Skeletal muscle tissue (tissue), 4 donors: ENCODE data around the gene SPARCL1. TPM values are rescaled to one million over a fixed set of nuclear protein-coding genes. Genes with fewer than 3 reads are reported as not detected.
"Not testable (repeated sequence)": the region's sequence is repeated elsewhere in the genome, so short reads cannot be mapped to it uniquely, and the experiment has no call there.

Source experiments
- H3K27ac ChIP-seq: one replicate; pipeline ENCODE4 v1.7.0; 2013; ENCODE audit warnings: mild to moderate bottlenecking, low read depth, low read length, inconsistent platforms
- H3K27me3 ChIP-seq, 3 donors: one replicate each; pipeline ENCODE4 v1.7.0; 2013; ENCODE audit warnings: low read length in 3 of 3; ENCODE audit not compliant: control insufficient read depth in 3 of 3, insufficient read depth in 3 of 3
- H3K36me3 ChIP-seq, 3 donors: one replicate each; pipeline ENCODE4 v1.7.0; 2013; ENCODE audit warnings: low read length in 3 of 3; ENCODE audit not compliant: control insufficient read depth in 3 of 3, insufficient read depth in 3 of 3
- H3K4me1 ChIP-seq, 3 donors: one replicate each; pipeline ENCODE4 v1.7.0; 2013; ENCODE audit warnings: low read length in 3 of 3, mild to moderate bottlenecking in 3 of 3; ENCODE audit not compliant: control insufficient read depth in 3 of 3, insufficient read depth in 3 of 3
- H3K4me3 ChIP-seq, 3 donors: one replicate each; pipeline ENCODE4 v1.7.0; 2013; ENCODE audit warnings: low read length in 3 of 3
- H3K9ac ChIP-seq, 3 donors: one replicate each; pipeline ENCODE4 v1.7.0; 2013; ENCODE audit warnings: low read length in 3 of 3, mild to moderate bottlenecking in 3 of 3, moderate library complexity in 2 of 3, low read depth in 1 of 3
- H3K9me3 ChIP-seq, 3 donors: one replicate each; pipeline ENCODE4 v1.7.0; 2013; ENCODE audit warnings: low read length in 3 of 3; ENCODE audit not compliant: control insufficient read depth in 3 of 3
- total RNA-seq: library from RNA; depleted of rRNA; stranded (reverse); fragments of >200 nt; gene quantifications from one replicate; pipeline ENCODE4 v1.2.3, GENCODE V29; 2014
- donor health status: Osteomylitis.

SPARCL1 gene
- total RNA-seq, 1 donor from 2014 or later = 116 TPM

DNA sequence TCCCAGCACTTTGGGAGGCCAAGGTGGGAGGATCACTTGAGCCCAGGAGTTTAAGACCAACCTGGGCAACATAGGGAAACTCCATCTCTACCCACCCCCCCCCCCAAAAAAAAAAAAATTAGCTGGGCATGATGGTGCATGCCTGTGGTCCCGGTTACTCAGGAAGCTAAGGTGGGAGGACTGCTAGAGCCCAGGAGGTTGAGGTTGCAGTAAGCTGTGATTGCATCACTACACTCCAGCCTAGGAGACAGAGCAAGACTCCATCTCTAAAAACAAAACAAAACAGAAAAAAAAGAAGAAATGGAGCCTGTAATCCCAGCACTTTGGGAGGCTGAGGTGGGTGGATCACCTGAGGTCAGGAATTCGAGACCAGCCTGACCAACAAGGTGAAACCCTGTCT is 37.3 kb downstream of the SPARCL1 start:
- not testable (repeated sequence) for H3K4me3 ChIP-seq, H3K9me3 ChIP-seq, H3K9ac ChIP-seq, H3K27me3 ChIP-seq, H3K27ac ChIP-seq
- Histone ChIP-seq H3K4me1 (peaks cover 0 to 12% (median 9%) of the 10 kb centered on the region in 3 donors), H3K36me3 (peaks cover 8 to 28% (median 16%) of the 10 kb centered on the region in 3 donors)

DNA sequence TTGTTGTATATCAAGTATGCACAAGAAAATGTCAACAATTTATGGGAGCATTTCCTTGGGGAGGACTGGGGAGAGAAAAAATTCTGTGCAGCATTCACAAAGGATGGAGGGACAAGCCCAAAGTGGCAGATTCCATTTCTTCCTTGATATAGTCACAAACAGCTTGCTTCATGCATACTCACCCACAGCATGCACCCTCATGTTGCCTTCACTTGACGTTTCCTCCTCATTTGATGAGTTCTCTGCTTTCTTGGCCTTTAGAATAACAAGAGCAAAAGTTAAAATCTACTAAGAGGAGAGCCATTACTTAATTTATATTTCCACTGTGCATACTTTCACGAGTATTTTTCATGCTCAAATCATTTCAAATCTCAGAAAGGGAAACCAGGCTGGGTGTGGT is 37.7 kb downstream of the SPARCL1 start:
- H3K4me1 ChIP-seq = peaks cover 0 to 12% (median 9%) of the 10 kb centered on the region in 3 donors
- no peak overlapping the region for H3K9ac ChIP-seq
- no peaks in the 10 kb centered on the region for H3K27me3 ChIP-seq
- no peak overlapping the region for H3K4me3 ChIP-seq
- H3K27ac ChIP-seq = no peak overlapping the region
- peaks cover 0 to 3% (median 0%) of the 10 kb centered on the region in 3 donors for H3K9me3 ChIP-seq
- peaks cover 8 to 28% (median 16%) of the 10 kb centered on the region in 3 donors for H3K36me3 ChIP-seq

- Histone ChIP-seq H3K4me3 (no peak overlapping the region), H3K9me3 (peaks cover 0 to 3% (median 0%) of the 10 kb centered on the region in 3 donors), H3K27me3 (no peaks in the 10 kb centered on the region), H3K9ac (no peak overlapping the region), H3K4me1 (peaks cover 0 to 12% (median 9%) of the 10 kb centered on the region in 3 donors), H3K27ac (peak overlapping the region; percentile 68), H3K36me3 (peaks cover 8 to 28% (median 16%) of the 10 kb centered on the region in 3 donors)
Measured at GRCh38 chr4:87490664-87491369, 38.4 kb downstream of the SPARCL1 start.

DNA sequence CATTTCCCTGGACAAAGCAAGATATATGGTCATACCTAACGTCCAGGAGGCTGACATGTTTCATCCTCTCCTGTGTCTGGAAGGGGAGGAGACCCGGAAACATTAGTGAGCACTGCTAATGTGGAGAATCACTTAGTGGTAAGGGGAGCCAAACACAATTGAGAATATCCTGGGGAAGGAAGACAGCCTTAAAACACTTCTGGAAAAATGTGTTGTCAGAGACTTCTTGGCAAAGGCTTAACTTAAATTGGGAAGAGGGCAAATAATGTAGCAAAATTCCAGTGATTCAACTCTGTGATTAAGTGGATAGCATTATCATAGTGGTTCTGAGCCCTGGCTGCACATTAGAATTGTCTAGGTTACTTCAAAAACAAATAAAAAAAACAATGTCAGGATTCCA is 39.5 kb downstream of the SPARCL1 start:
- Histone ChIP-seq H3K27ac (peak overlapping the region; percentile 68), H3K36me3 (peaks cover 8 to 28% (median 16%) of the 10 kb centered on the region in 3 donors), H3K4me1 (peaks cover 0 to 12% (median 9%) of the 10 kb centered on the region in 3 donors)

DNA sequence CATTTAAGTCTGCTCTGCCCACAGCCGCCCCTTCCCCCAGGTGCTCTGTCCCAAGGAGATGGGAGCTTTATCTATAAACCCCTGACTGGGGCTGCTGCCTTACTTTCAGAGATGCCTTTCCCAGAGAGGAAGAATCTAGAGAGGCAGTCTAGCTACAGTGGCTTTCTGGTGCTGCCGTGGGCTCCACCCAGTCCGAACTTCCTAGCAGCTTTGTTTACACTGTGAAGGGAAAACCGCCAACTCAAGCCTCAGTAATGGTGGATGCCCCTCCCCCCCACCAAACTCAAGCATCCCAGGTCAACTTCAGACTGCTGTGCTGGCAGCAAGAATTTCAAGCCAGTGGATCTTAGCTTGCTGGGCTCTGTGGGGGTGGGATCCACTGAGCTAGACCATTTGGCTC is 40.5 kb downstream of the SPARCL1 start:
- not testable (repeated sequence) for H3K4me3 ChIP-seq, H3K9me3 ChIP-seq, H3K27me3 ChIP-seq, H3K9ac ChIP-seq
- H3K36me3 ChIP-seq = peaks cover 6 to 21% (median 11%) of the 10 kb centered on the region in 3 donors
- H3K4me1 ChIP-seq = peaks cover 0 to 10% (median 7%) of the 10 kb centered on the region in 3 donors
- H3K27ac ChIP-seq = peak overlapping the region; percentile 40

More for the DNA sequence above, 39.5 kb downstream of the SPARCL1 start:
- peaks cover 0 to 3% (median 0%) of the 10 kb centered on the region in 3 donors for H3K9me3 ChIP-seq
- H3K4me3 ChIP-seq = no peak overlapping the region
- no peaks in the 10 kb centered on the region for H3K27me3 ChIP-seq
- H3K9ac ChIP-seq = no peak overlapping the region

GRCh38 chr4:87483247-87483646 is 45.9 kb downstream of the SPARCL1 start:
- H3K27me3 ChIP-seq, H3K9me3 ChIP-seq, H3K9ac ChIP-seq, H3K4me3 ChIP-seq, H3K4me1 ChIP-seq, H3K27ac ChIP-seq: not testable (repeated sequence)
- peaks cover 0 to 15% (median 5%) of the 10 kb centered on the region in 3 donors for H3K36me3 ChIP-seq

GRCh38 chr4:87481377-87481776 is 47.8 kb downstream of the SPARCL1 start:
- H3K27me3 ChIP-seq = no peaks in the 10 kb centered on the region
- H3K27ac ChIP-seq = no peak overlapping the region
- no peak overlapping the region for H3K9ac ChIP-seq
- H3K36me3 ChIP-seq = peaks cover 0 to 11% (median 3%) of the 10 kb centered on the region in 3 donors
- H3K4me3 ChIP-seq = no peak overlapping the region
- no peaks in the 10 kb centered on the region for H3K4me1 ChIP-seq
- H3K9me3 ChIP-seq = no peaks in the 10 kb centered on the region

DNA sequence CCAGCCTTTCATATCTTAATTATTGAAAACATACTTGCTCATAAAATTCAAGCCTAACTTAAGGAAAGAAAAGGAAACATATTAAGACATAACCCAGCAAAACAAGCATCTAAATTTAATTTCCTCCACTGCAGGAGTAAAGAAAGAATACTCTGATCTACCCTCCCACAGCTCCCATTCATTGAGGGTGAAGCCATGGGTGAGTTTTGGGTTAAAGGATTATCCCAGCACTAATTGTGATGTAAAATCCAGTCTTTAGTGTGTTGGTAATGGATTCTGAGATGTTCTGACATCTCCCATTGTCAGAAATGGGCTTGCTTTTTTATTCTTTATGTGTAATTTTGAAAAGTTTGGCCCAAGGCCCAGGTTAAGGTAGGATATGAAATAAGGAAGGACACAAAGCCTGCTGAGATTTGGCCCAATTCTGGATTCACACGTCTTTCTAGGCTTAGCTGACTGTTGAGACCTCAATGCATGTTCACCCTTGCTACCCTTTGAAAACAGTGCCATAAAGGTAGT is 50.4 kb downstream of the SPARCL1 start:
- Histone ChIP-seq H3K4me3 (no peak overlapping the region), H3K9me3 (no peaks in the 10 kb centered on the region), H3K4me1 (no peaks in the 10 kb centered on the region), H3K9ac (no peak overlapping the region), H3K27me3 (no peaks in the 10 kb centered on the region), H3K36me3 (peaks cover 0 to 12% (median 6%) of the 10 kb centered on the region in 3 donors), H3K27ac (no peak overlapping the region)

DNA sequence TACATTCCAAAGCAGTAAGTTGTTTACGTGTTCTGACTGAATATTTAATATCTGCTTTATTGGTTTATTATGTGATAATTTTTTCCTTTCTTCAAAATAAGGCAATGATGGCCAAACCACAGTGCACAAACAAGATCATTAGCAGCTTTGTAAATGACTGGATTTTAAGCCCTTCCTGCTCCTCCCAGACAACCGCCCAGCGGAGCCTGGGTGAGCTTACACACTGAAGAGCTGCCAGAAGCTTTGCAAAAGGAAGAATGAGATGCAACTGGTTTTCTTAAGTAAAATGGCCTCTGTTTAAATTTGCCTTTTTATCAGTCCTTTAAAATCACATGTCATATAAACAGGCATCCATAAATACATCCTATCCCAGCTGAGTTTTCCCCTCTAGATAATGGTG is 52.2 kb downstream of the SPARCL1 start:
- Histone ChIP-seq H3K9me3 (no peaks in the 10 kb centered on the region), H3K36me3 (peaks cover 0 to 12% (median 6%) of the 10 kb centered on the region in 3 donors), H3K9ac (no peak overlapping the region), H3K27me3 (no peaks in the 10 kb centered on the region), H3K4me1 (no peaks in the 10 kb centered on the region), H3K27ac (no peak overlapping the region), H3K4me3 (no peak overlapping the region)

DNA sequence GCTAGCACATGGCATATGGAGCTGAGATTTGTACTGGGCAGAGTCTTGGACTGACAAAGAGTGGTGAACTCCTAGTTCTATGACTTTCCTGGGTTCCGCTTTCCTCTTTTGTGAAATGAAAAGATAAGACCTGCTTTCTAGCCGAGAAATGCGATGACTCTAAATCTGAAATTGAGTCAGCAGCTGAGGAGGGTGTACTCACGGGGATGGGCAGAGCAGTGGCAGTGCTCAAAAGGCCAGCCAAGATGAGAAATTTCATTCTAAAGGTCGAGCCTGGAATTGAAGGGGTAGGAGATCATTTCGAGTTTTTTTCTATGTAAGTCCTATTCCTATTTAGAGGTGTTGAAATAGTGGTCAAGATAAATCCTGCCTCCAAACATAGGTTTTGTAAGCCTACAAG is 59.8 kb downstream of the SPARCL1 start:
- H3K9ac ChIP-seq = no peak overlapping the region
- no peak overlapping the region for H3K27ac ChIP-seq
- H3K27me3 ChIP-seq = no peaks in the 10 kb centered on the region

More for the DNA sequence above, 59.8 kb downstream of the SPARCL1 start:
- Histone ChIP-seq H3K4me3 (no peak overlapping the region), H3K36me3 (no peaks in the 10 kb centered on the region), H3K4me1 (no peaks in the 10 kb centered on the region), H3K9me3 (no peaks in the 10 kb centered on the region)
